ENCODE measurements around the gene PRDM9.
"Not testable (repeated sequence)": the region's sequence is repeated elsewhere in the genome, so short reads cannot be mapped to it uniquely, and the experiment has no call there.

The PRDM9 gene

DNA sequence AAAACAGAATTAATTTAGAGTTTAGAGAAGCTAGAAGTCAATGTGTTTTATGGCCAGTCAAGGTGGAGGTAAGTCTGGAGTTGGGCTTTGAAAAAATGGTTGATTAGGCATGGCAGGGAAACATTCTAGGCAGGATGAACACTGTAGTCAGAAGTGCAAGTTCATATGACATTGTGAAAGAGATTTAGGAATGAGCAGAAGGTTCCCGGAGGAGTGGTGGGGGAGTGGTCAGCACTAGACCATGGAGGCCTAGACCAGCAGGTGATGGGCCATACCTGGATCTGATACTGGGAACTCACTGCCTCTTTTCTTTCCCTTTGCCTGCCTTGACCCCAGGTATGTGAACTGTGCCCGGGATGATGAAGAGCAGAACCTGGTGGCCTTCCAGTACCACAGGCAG, 16.6 kb downstream of the PRDM9 start:
- TF ChIP-seq, protein P1, sequence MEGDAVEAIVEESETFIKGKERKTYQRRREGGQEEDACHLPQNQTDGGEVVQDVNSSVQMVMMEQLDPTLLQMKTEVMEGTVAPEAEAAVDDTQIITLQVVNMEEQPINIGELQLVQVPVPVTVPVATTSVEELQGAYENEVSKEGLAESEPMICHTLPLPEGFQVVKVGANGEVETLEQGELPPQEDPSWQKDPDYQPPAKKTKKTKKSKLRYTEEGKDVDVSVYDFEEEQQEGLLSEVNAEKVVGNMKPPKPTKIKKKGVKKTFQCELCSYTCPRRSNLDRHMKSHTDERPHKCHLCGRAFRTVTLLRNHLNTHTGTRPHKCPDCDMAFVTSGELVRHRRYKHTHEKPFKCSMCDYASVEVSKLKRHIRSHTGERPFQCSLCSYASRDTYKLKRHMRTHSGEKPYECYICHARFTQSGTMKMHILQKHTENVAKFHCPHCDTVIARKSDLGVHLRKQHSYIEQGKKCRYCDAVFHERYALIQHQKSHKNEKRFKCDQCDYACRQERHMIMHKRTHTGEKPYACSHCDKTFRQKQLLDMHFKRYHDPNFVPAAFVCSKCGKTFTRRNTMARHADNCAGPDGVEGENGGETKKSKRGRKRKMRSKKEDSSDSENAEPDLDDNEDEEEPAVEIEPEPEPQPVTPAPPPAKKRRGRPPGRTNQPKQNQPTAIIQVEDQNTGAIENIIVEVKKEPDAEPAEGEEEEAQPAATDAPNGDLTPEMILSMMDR (IDR thresholded peaks at IDR 0.05; ENCODE audit: low read depth, low read length, missing control alignments): no peak
- no peak for DNase-seq (ENCODE audit: low read depth)
- in situ Hi-C loops (cut with HindIII; ENCODE audit: low sequenced_read_pairs): no loop called here

DNA sequence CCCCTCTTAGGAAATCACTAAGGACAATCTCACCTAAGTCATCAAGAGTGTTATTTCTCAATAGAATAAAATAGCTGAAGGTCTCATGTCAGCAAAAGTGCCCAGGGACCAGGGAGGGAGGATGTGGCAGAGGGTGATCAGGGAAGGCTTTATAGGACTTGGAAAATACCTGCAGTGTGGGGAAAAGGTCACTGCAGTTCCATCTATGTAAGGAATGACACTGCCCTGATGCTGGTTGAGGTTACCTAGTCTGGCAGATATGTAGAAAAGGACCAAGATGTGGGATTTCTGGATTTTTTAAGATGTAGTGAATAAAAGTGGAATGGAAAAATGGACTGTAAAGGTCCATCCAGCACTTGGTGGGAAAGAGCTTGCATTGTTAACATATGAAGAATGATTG, 18.3 kb downstream of the PRDM9 start:
- in situ Hi-C loops (cut with HindIII; ENCODE audit: low sequenced_read_pairs): no loop called here

More for the DNA sequence above, 16.6 kb downstream of the PRDM9 start:
- no peak overlapping the region for H3K4me3 ChIP-seq (ENCODE audit: low read depth, low read length)

DNA sequence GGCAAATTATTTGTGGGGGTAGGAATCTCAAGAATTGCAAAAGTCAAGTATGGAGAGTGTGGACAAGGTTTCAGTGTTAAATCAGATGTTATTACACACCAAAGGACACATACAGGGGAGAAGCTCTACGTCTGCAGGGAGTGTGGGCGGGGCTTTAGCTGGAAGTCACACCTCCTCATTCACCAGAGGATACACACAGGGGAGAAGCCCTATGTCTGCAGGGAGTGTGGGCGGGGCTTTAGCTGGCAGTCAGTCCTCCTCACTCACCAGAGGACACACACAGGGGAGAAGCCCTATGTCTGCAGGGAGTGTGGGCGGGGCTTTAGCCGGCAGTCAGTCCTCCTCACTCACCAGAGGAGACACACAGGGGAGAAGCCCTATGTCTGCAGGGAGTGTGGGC, 19.2 kb downstream of the PRDM9 start:
- DNase-seq (ENCODE audit: low read depth); in situ Hi-C loops (cut with HindIII; ENCODE audit: low sequenced_read_pairs); H3K4me3 ChIP-seq (ENCODE audit: low read depth, low read length): not testable (repeated sequence)

More for the DNA sequence above, 18.3 kb downstream of the PRDM9 start:
- DNase-seq (ENCODE audit: low read depth): no peak
- TF ChIP-seq, protein P1 (IDR thresholded peaks at IDR 0.05; ENCODE audit: low read depth, low read length, missing control alignments): no peak
- H3K4me3 ChIP-seq (ENCODE audit: low read depth, low read length): no peak overlapping the region

DNA sequence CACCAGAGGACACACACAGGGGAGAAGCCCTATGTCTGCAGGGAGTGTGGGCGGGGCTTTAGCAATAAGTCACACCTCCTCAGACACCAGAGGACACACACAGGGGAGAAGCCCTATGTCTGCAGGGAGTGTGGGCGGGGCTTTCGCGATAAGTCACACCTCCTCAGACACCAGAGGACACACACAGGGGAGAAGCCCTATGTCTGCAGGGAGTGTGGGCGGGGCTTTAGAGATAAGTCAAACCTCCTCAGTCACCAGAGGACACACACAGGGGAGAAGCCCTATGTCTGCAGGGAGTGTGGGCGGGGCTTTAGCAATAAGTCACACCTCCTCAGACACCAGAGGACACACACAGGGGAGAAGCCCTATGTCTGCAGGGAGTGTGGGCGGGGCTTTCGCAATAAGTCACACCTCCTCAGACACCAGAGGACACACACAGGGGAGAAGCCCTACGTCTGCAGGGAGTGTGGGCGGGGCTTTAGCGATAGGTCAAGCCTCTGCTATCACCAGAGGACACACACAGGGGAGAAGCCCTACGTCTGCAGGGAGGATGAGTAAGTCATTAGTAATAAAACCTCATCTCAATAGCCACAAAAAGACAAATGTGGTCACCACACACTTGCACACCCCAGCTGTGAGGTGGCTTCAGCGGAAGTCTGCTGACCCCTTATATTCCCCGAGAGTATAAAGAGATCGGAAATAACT, 20.0 kb downstream of the PRDM9 start:
- in situ Hi-C loops (cut with HindIII; ENCODE audit: low sequenced_read_pairs); H3K4me3 ChIP-seq (ENCODE audit: low read depth, low read length); DNase-seq (ENCODE audit: low read depth): not testable (repeated sequence)

DNA sequence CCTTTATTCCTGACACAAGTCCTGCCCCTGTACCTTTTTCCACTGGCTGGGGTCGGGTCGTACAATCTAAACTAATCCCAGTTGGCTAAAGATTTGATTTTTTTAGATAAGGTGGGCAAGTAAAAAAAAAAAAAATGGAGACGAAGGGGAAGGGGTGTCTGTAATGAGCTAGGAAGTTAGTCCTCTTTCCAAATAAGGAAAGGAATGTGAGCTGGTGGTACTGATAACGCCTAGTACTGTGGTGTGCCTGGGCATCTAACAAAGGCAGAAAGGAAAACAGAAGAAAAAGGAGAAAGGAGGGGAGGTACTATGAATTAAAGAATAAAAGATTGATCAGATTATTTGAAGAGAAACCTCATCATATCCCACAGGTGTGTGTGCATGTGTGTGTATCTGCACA, 21.3 kb downstream of the PRDM9 start:
- TF ChIP-seq, protein P1 (IDR thresholded peaks at IDR 0.05; ENCODE audit: low read depth, low read length, missing control alignments): no peak
- in situ Hi-C loops (cut with HindIII; ENCODE audit: low sequenced_read_pairs): no loop called here
- DNase-seq (ENCODE audit: low read depth): no peak
- H3K4me3 ChIP-seq (ENCODE audit: low read depth, low read length): no peak overlapping the region

DNA sequence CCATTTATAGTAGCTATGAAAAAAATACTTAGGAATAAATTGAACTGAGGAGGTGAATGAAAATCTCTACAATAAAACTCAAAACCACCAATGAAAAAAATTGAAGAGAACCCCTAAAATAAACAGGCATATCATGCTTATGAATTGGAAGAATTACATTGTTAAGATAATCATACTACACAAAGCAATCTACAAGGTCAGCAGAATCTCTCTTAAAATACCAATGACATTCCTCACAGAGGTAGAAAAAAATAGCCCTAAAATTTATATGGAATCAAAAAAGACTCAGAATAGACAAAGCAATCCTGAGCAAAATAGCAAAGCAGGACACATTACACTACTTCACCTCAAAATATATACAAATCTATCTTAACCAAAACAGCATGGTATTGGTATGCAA, 23.2 kb downstream of the PRDM9 start:
- no peak overlapping the region for H3K4me3 ChIP-seq (ENCODE audit: low read depth, low read length)
- TF ChIP-seq, protein P1 (IDR thresholded peaks at IDR 0.05; ENCODE audit: low read depth, low read length, missing control alignments): no peak
- in situ Hi-C loops (cut with HindIII; ENCODE audit: low sequenced_read_pairs): no loop called here
- DNase-seq (ENCODE audit: low read depth): no peak

DNA sequence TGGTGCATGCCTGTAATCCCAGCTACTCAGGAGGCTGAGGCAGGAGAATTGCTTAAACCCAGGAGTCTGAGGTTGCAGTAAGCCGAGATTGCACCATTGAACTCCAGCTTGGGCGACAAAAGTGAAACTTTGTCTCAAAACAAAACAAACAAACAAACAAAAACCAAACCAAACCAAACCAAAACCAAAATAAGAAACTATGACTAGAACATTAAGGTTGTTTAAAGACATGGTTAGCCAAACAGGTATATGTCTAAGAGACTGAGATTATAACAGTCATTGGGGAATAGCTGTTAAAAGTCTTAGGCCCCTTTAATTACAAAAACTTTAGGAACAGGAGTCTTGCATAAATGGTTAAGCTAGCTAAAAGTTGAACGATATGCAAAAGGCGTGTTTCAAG, 63.6 kb downstream of the PRDM9 start:
- in situ Hi-C loops (cut with HindIII; ENCODE audit: low sequenced_read_pairs): no loop called here
- no peak for DNase-seq (ENCODE audit: low read depth)
- TF ChIP-seq, protein P1 (IDR thresholded peaks at IDR 0.05; ENCODE audit: low read depth, low read length, missing control alignments): no peak
- H3K4me3 ChIP-seq (ENCODE audit: low read depth, low read length): no peak overlapping the region
